A549 (cell line): ENCODE measurements around the gene OR10AG1. TPM values are rescaled to one million over a fixed set of nuclear protein-coding genes. Genes with fewer than 3 reads are reported as not detected.

Experiments
- ATAC-seq, 2 experiments: fragments of 200-7000 bp in 1 of 2; fragments of >200 bp in 1 of 2; cut with Nextera tagmentation in 1 of 2; cut with Tn5 transposase in 1 of 2; 3 replicates each; pipeline versions ENCODE4 v1.8.0 to v1.9.1; 2018 to 2020; ENCODE audit warnings: mild to moderate bottlenecking in 1 of 2, moderate library complexity in 1 of 2
- CTCF ChIA-PET: fragments of 300-600 bp; sonication (Branson Sonifier 250); formaldehyde crosslinking; extraction: SDS; loops from one replicate; lab custom pipeline; 2021; ENCODE audit warnings: antibody characterized with exemption, inconsistent platforms; lab: Yijun Ruan, JAX
- POLR2A ChIA-PET: fragments of 350-600 bp; formaldehyde crosslinking; extraction: SDS; loops from one replicate; lab custom pipeline; 2021; ENCODE audit warnings: antibody characterized with exemption, inconsistent platforms; lab: Yijun Ruan, JAX
- DNase-seq, 2 experiments: peaks; one replicate each; pipeline versions ENCODE4 v3.0.0 to v3.0.0-alpha.2; 2011 to 2016; ENCODE audit warnings: low read depth in 1 of 2, low spot score in 1 of 2
- FAIRE-seq: peaks from 2 replicates; lab custom pipeline; 2011; peaks lifted over from hg19 to GRCh38; lab: Jason Lieb, UNC
- H3K27ac ChIP-seq, 2 experiments: fragments of >200 bp; sonication (Bioruptor Twin); formaldehyde crosslinking; 3 replicates each; pipeline ENCODE4 v1.5.1; 2016 to 2017
- H3K4me1 ChIP-seq: fragments of >200 bp; sonication (Bioruptor Twin); formaldehyde crosslinking; 3 replicates; pipeline ENCODE4 v1.6.1; 2016
- H3K4me2 ChIP-seq: fragments of >200 bp; sonication (Bioruptor Twin); formaldehyde crosslinking; 3 replicates; pipeline ENCODE4 v1.6.1; 2016
- H3K4me3 ChIP-seq: fragments of >200 bp; sonication (Bioruptor Twin); formaldehyde crosslinking; 3 replicates; pipeline ENCODE4 v1.5.1; 2016
- H3K9me3 ChIP-seq: fragments of >200 bp; sonication (Bioruptor Twin); formaldehyde crosslinking; 3 replicates; pipeline ENCODE4 v1.6.1; 2016
- ATOH8 ChIP-seq: fragments of 250-450 bp; sonication (Bioruptor Pico); IDR thresholded peaks from 2 replicates; pipeline ENCODE4 v1.5.0; 2020; ENCODE audit warnings: low read depth, mild to moderate bottlenecking, moderate library complexity
- CHD4 ChIP-seq: fragments of 200-600 bp; sonication (generic); IDR thresholded peaks from 2 replicates; pipeline ENCODE4 v1.6.1; 2016; ENCODE audit warnings: antibody characterized with exemption, mild to moderate bottlenecking, borderline replicate concordance
- FOSL2 ChIP-seq, 2 experiments: fragments of 450-650 bp in 1 of 2; fragments of >200 bp in 1 of 2; sonication (Bioruptor Twin) in 1 of 2; formaldehyde crosslinking; IDR thresholded peaks; 2 replicates each; pipeline versions ENCODE4 v1.5.0 to v1.6.1; 2016 to 2020; ENCODE audit warnings: mild to moderate bottlenecking in 1 of 2, moderate library complexity in 1 of 2
- HDAC2 ChIP-seq: fragments of 200-600 bp; sonication (generic); IDR thresholded peaks from 2 replicates; pipeline ENCODE4 v1.6.1; 2016
- HOXB13 ChIP-seq: fragments of 250-450 bp; sonication (Bioruptor Pico); IDR thresholded peaks from 2 replicates; pipeline ENCODE4 v1.5.0; 2020; ENCODE audit warnings: low read depth, mild to moderate bottlenecking, moderate library complexity
- HOXB5 ChIP-seq: fragments of 250-450 bp; sonication (Bioruptor Pico); IDR thresholded peaks from 2 replicates; pipeline ENCODE4 v1.5.0; 2020; ENCODE audit warnings: mild to moderate bottlenecking, moderate library complexity
- MAX ChIP-seq: IDR thresholded peaks from 2 replicates; pipeline ENCODE4 v1.6.1; 2012
- NFE2L2 ChIP-seq: fragments of 150-350 bp; conservative IDR thresholded peaks from 2 replicates; pipeline ENCODE4 v1.6.1; 2014; ENCODE audit warnings: low read length
- NPAS2 ChIP-seq: fragments of 250-450 bp; sonication (Bioruptor Pico); IDR thresholded peaks from 2 replicates; pipeline ENCODE4 v1.8.0; 2022; ENCODE audit warnings: mild to moderate bottlenecking, moderate library complexity, borderline replicate concordance
- NR3C1 ChIP-seq: fragments of >200 bp; sonication (Bioruptor Twin); formaldehyde crosslinking; IDR thresholded peaks from 3 replicates; pipeline ENCODE4 v1.6.1; 2017
- PHF8 ChIP-seq: fragments of 200-600 bp; sonication (generic); IDR thresholded peaks from 2 replicates; pipeline ENCODE4 v1.6.1; 2016; ENCODE audit warnings: low read depth, mild to moderate bottlenecking, antibody characterized with exemption, moderate library complexity, borderline replicate concordance
- POLR2A ChIP-seq: IDR thresholded peaks from 2 replicates; pipeline ENCODE4 v1.6.1; 2012; ENCODE audit warnings: mild to moderate bottlenecking, low read length
- RAD21 ChIP-seq, 2 experiments: fragments of >200 bp in 1 of 2; sonication (Bioruptor Twin) in 1 of 2; formaldehyde crosslinking in 1 of 2; IDR thresholded peaks in 1 of 2; conservative IDR thresholded peaks in 1 of 2; 2 replicates in 1 of 2; 3 replicates in 1 of 2; pipeline ENCODE4 v1.6.1; 2012 to 2018; ENCODE audit warnings: inconsistent platforms in 1 of 2
- RARB ChIP-seq: fragments of 250-450 bp; sonication (Bioruptor Pico); IDR thresholded peaks from 2 replicates; pipeline ENCODE4 v1.8.0; 2021; ENCODE audit warnings: mild to moderate bottlenecking, moderate library complexity
- SMC3 ChIP-seq: fragments of >200 bp; sonication (Bioruptor Twin); formaldehyde crosslinking; IDR thresholded peaks from 3 replicates; pipeline ENCODE4 v1.6.1; 2018; ENCODE audit warnings: inconsistent platforms
- ZSCAN20 ChIP-seq: fragments of 250-450 bp; sonication (Bioruptor Pico); IDR thresholded peaks from 2 replicates; pipeline ENCODE4 v1.8.0; 2022; ENCODE audit warnings: mild to moderate bottlenecking, moderate library complexity
- WGBS: methylation state at CpG from one replicate; pipeline ENCODE4 v1.1.6; 2017; ENCODE audit errors: missing lambda C conversion rate; 5-methylcytosine and 5-hydroxymethylcytosine counted together
- polyA plus RNA-seq, 4 experiments: library from polyadenylated mRNA; depleted of rRNA in 3 of 4; stranded (reverse); fragments of >200 nt; fragmentation: RNase III in 1 of 4; extraction: RNeasy Plus Mini Kit Qiagen cat#74134 plus additional on column Dnase treatment in 1 of 4; gene quantifications; 2 replicates in 3 of 4; 3 replicates in 1 of 4; pipeline ENCODE4 v1.2.3, GENCODE V29; 2011 to 2017
- TF ChIP-seq, protein P1 (sequence below): IDR thresholded peaks from 2 replicates; pipeline ENCODE4 v1.6.1; 2012; ENCODE audit warnings: low read depth, borderline replicate concordance
- TF ChIP-seq, protein P2 (sequence below): fragments of 200-600 bp; sonication (generic); IDR thresholded peaks from 2 replicates; pipeline ENCODE4 v1.6.1; 2016; ENCODE audit warnings: antibody characterized with exemption, mild to moderate bottlenecking, moderate library complexity
- TF ChIP-seq, protein P3 (sequence below): fragments of >200 bp; sonication (Bioruptor Twin); formaldehyde crosslinking; IDR thresholded peaks from 3 replicates; pipeline ENCODE4 v1.6.1; 2016

OR10AG1 gene
- polyA plus RNA-seq, 2 of the 4 experiments (the other 2 are of a cell fraction): not detected

DNA sequence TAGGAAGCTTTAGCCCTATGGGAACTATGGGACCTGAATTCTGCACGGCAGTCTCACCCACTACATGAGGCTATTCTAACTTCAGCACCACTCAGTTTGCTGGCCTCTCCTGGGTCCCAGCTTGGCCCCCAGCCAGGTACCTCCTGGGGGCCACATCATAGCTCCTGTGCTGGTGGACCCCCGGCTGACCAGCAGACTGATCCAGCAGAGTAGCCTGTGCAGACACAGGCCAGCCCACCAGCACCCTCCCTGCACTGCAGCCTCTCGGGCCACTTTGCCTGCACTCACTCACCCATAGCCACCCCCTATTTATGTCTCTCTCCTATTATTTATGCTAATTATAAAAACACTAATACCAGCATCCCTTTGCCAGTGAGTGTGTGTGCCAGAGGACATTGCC is 1.2 kb upstream of the OR10AG1 start:
- FAIRE-seq (no peak), ATAC-seq (no peak), DNase-seq (no peak)
- Histone ChIP-seq H3K4me2 (no peak overlapping the region), H3K9me3 (no peaks in the 10 kb centered on the region), H3K4me1 (no peaks in the 10 kb centered on the region), H3K27ac (no peak overlapping the region), H3K4me3 (no peak overlapping the region)
- POLR2A ChIA-PET: no interaction called here
- TF ChIP-seq, protein P1, sequence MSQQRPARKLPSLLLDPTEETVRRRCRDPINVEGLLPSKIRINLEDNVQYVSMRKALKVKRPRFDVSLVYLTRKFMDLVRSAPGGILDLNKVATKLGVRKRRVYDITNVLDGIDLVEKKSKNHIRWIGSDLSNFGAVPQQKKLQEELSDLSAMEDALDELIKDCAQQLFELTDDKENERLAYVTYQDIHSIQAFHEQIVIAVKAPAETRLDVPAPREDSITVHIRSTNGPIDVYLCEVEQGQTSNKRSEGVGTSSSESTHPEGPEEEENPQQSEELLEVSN: no peak
- TF ChIP-seq HOXB13 (CRISPR knock-in tag): no peak
- TF ChIP-seq CHD4: no peak
- TF ChIP-seq ATOH8: no peak
- TF ChIP-seq NPAS2: no peak
- TF ChIP-seq, protein P2, sequence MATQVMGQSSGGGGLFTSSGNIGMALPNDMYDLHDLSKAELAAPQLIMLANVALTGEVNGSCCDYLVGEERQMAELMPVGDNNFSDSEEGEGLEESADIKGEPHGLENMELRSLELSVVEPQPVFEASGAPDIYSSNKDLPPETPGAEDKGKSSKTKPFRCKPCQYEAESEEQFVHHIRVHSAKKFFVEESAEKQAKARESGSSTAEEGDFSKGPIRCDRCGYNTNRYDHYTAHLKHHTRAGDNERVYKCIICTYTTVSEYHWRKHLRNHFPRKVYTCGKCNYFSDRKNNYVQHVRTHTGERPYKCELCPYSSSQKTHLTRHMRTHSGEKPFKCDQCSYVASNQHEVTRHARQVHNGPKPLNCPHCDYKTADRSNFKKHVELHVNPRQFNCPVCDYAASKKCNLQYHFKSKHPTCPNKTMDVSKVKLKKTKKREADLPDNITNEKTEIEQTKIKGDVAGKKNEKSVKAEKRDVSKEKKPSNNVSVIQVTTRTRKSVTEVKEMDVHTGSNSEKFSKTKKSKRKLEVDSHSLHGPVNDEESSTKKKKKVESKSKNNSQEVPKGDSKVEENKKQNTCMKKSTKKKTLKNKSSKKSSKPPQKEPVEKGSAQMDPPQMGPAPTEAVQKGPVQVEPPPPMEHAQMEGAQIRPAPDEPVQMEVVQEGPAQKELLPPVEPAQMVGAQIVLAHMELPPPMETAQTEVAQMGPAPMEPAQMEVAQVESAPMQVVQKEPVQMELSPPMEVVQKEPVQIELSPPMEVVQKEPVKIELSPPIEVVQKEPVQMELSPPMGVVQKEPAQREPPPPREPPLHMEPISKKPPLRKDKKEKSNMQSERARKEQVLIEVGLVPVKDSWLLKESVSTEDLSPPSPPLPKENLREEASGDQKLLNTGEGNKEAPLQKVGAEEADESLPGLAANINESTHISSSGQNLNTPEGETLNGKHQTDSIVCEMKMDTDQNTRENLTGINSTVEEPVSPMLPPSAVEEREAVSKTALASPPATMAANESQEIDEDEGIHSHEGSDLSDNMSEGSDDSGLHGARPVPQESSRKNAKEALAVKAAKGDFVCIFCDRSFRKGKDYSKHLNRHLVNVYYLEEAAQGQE: no peak
- no peak for TF ChIP-seq MAX
- TF ChIP-seq, protein P3, sequence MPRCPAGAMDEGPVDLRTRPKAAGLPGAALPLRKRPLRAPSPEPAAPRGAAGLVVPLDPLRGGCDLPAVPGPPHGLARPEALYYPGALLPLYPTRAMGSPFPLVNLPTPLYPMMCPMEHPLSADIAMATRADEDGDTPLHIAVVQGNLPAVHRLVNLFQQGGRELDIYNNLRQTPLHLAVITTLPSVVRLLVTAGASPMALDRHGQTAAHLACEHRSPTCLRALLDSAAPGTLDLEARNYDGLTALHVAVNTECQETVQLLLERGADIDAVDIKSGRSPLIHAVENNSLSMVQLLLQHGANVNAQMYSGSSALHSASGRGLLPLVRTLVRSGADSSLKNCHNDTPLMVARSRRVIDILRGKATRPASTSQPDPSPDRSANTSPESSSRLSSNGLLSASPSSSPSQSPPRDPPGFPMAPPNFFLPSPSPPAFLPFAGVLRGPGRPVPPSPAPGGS: no peak
- no peak for TF ChIP-seq NFE2L2
- TF ChIP-seq ZSCAN20 (CRISPR knock-in tag): no peak
- TF ChIP-seq POLR2A: no peak
- CTCF ChIA-PET: no interaction called here
- 9% methylated on average over 3 of the region's 3 CpGs for WGBS

- ChIA-PET POLR2A (no interaction called here), CTCF (no interaction called here)
- TF ChIP-seq NR3C1 (no peak), SMC3 (no peak), PHF8 (no peak), NFE2L2 (no peak), RARB (no peak), HOXB13 (CRISPR knock-in tag) (no peak), NPAS2 (no peak), RAD21 (conservative IDR thresholded peaks at IDR 0.05 in 1 of 2, IDR thresholded peaks at IDR 0.05 in 1 of 2) (no peak)
- FAIRE-seq (no peak), ATAC-seq (no peak), DNase-seq (no peak)
- Histone ChIP-seq H3K9me3 (no peaks in the 10 kb centered on the region), H3K4me3 (no peak overlapping the region), H3K4me1 (no peaks in the 10 kb centered on the region), H3K27ac (no peak overlapping the region), H3K4me2 (no peak overlapping the region)
- 22% methylated on average over 5 of the region's 5 CpGs for WGBS
Observed at GRCh38 chr11:55967914-55968313, 1.8 kb downstream of the OR10AG1 start.

- FAIRE-seq (no peak), ATAC-seq (no peak), DNase-seq (no peak)
- H3K4me2 ChIP-seq: no peak overlapping the region
- no peak overlapping the region for H3K27ac ChIP-seq
- no peaks in the 10 kb centered on the region for H3K4me1 ChIP-seq
- WGBS: 6% methylated on average over 2 of the region's 2 CpGs
- CTCF ChIA-PET: no interaction called here
- no peak overlapping the region for H3K4me3 ChIP-seq
- TF ChIP-seq HDAC2 (no peak), HOXB5 (no peak), FOSL2 (IDR thresholded peaks at IDR 0.05) (no peak), FOSL2 (CRISPR knock-in tag; IDR thresholded peaks at IDR 0.05) (0 out of 2 replicates have a peak, but pooled peaks have one; percentile 17)
- POLR2A ChIA-PET: no interaction called here
- no peaks in the 10 kb centered on the region for H3K9me3 ChIP-seq
Observed at GRCh38 chr11:55966391-55966790, 3.4 kb downstream of the OR10AG1 start.
